C4-2B (cell line): ENCODE measurements around the gene OR11A1.

Source experiments
- H3K27ac ChIP-seq: fragments of 450-650 bp; 2 replicates; pipeline ENCODE4 v1.5.1; 2017
- ZFX ChIP-seq: fragments of 450-650 bp; IDR thresholded peaks from 2 replicates; pipeline ENCODE4 v1.6.1; 2017
- TF ChIP-seq, protein P1 (sequence below): fragments of 450-650 bp; conservative IDR thresholded peaks from 2 replicates; pipeline ENCODE4 v1.5.1; 2017; ENCODE audit warnings: mild to moderate bottlenecking

OR11A1 gene

DNA sequence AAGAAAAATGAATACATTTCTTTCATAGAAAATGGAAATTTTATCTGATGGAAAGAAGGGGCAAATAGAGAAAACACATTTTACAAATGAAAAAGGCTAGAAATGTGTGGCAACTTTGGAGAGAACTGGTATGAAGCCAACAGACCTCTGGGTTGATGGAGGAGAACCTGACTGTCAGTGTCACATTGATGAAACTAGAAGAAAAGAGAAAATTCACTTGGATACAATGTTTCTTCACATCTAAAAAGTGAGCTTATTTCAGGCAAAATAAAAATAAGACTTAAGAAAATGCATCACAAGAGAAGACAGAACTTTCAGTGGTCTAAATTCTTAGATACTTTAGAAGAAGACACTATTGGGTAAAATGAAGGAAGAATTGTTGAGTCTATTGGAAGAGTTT, 61.5 kb downstream of the OR11A1 start, which contains the start of gene OR12D2:
OR12D2 (plus strand) TSS at position 301 of the 400 bp plus-strand sequence. CDS start 1,069 bp downstream, outside the sequence.
- TF ChIP-seq, protein P1, sequence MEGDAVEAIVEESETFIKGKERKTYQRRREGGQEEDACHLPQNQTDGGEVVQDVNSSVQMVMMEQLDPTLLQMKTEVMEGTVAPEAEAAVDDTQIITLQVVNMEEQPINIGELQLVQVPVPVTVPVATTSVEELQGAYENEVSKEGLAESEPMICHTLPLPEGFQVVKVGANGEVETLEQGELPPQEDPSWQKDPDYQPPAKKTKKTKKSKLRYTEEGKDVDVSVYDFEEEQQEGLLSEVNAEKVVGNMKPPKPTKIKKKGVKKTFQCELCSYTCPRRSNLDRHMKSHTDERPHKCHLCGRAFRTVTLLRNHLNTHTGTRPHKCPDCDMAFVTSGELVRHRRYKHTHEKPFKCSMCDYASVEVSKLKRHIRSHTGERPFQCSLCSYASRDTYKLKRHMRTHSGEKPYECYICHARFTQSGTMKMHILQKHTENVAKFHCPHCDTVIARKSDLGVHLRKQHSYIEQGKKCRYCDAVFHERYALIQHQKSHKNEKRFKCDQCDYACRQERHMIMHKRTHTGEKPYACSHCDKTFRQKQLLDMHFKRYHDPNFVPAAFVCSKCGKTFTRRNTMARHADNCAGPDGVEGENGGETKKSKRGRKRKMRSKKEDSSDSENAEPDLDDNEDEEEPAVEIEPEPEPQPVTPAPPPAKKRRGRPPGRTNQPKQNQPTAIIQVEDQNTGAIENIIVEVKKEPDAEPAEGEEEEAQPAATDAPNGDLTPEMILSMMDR = no peak
- no peak for TF ChIP-seq ZFX

GRCh38 chr6:29388533-29388932, 68.3 kb downstream of the OR11A1 start:
- no peak for TF ChIP-seq ZFX
- TF ChIP-seq, protein P1 = no peak
- H3K27ac ChIP-seq = no peak overlapping the region

More for the DNA sequence above, 61.5 kb downstream of the OR11A1 start, which contains the start of gene OR12D2:
- H3K27ac ChIP-seq = no peak within 1 kb of the TSS

DNA sequence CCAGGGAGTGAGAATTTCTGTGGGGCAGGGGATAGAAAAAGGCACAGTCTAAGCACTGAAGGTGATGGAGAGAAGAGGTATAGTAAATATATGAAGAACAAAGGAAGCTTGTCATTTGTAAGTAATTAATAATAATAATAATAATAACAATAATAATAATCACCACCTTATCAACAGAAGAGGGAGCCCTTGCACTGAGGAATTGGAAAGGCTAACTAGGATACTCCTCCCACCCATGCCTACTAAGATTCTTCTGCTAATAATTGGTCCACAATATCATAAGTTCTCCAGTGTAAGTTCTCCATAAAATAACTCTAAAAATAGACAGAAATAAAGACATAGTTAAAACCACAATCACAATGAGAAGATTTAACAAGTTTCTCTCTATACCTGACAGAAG, 80.9 kb downstream of the OR11A1 start:
- H3K27ac ChIP-seq = no peak overlapping the region
- no peak for TF ChIP-seq ZFX
- TF ChIP-seq, protein P1 = peak; percentile 23
